PC-3 (cell line): ENCODE data around the gene PRB2. TPM values are rescaled to one million over a fixed set of nuclear protein-coding genes. Genes with fewer than 3 reads are reported as not detected.

ENCODE experiments used
- ATAC-seq: fragments of 200-7000 bp; cut with Tn5 transposase; 2 replicates; pipeline ENCODE4 v1.9.1; 2020; ENCODE audit warnings: mild to moderate bottlenecking, moderate library complexity
- BruUV-seq: library from RNA; stranded (reverse); fragments of 400-500 nt; replicated peaks from 2 replicates; lab custom pipeline; 2021; lab: Mats Ljungman, UMichigan
- CTCF ChIA-PET: fragments of 300-600 bp; sonication (Branson Sonifier 250); formaldehyde crosslinking; loops from one replicate; lab custom pipeline; 2022; ENCODE audit warnings: antibody characterized with exemption; lab: Charles Lee
- POLR2A ChIA-PET: fragments of 300-600 bp; sonication (Branson Sonifier 250); formaldehyde crosslinking; loops from one replicate; lab custom pipeline; 2022; ENCODE audit warnings: antibody characterized with exemption; ENCODE audit not compliant: unreplicated experiment; lab: Charles Lee
- DNase-seq: peaks from one replicate; pipeline ENCODE4 v3.0.0-alpha.2; 2015
- H2AFZ ChIP-seq: fragments of 300-600 bp; sonication (generic); 2 replicates; pipeline ENCODE4 v1.6.0; 2016; ENCODE audit warnings: antibody characterized with exemption, low read length
- H3F3A ChIP-seq: fragments of 300-600 bp; sonication (generic); one replicate; pipeline ENCODE4 v1.6.0; 2017; ENCODE audit warnings: antibody characterized with exemption, low read length, control low read depth, mild to moderate bottlenecking; ENCODE audit not compliant: unreplicated experiment
- H3K27ac ChIP-seq: fragments of 300-600 bp; sonication (generic); 2 replicates; pipeline ENCODE4 v1.5.1; 2016; ENCODE audit warnings: mild to moderate bottlenecking, low read length
- H3K27me3 ChIP-seq: fragments of 300-600 bp; sonication (generic); 2 replicates; pipeline ENCODE4 v1.6.1; 2016; ENCODE audit warnings: low read length, mixed read lengths
- H3K36me3 ChIP-seq: fragments of 300-600 bp; sonication (generic); 2 replicates; pipeline ENCODE4 v1.6.1; 2016; ENCODE audit warnings: low read depth, mixed run types, low read length, mixed read lengths
- H3K4me1 ChIP-seq: fragments of 300-600 bp; sonication (generic); 2 replicates; pipeline ENCODE4 v1.5.1; 2016; ENCODE audit warnings: low read length; ENCODE audit not compliant: insufficient read depth
- H3K4me2 ChIP-seq: fragments of 300-600 bp; sonication (generic); 2 replicates; pipeline ENCODE4 v1.6.0; 2016; ENCODE audit warnings: low read length
- H3K4me3 ChIP-seq: fragments of 300-600 bp; sonication (generic); 2 replicates; pipeline ENCODE4 v1.5.1; 2016; ENCODE audit warnings: mild to moderate bottlenecking, low read length, mixed read lengths
- H3K79me2 ChIP-seq: fragments of 300-600 bp; sonication (generic); 2 replicates; pipeline ENCODE4 v1.6.1; 2017; ENCODE audit warnings: low read length, mixed read lengths
- H3K9ac ChIP-seq: fragments of 300-600 bp; sonication (generic); 2 replicates; pipeline ENCODE4 v1.6.0; 2016; ENCODE audit warnings: mild to moderate bottlenecking, low read length
- H3K9me2 ChIP-seq: fragments of 300-600 bp; sonication (generic); replicated peaks from 2 replicates; pipeline ENCODE4 v1.6.1; 2016; ENCODE audit warnings: mixed run types, low read length, mixed read lengths
- H3K9me3 ChIP-seq: fragments of 300-600 bp; sonication (generic); 2 replicates; pipeline ENCODE4 v1.6.1; 2016; ENCODE audit warnings: low read length, mixed read lengths
- H4K20me1 ChIP-seq: fragments of 300-600 bp; sonication (generic); 2 replicates; pipeline ENCODE4 v1.6.1; 2016; ENCODE audit warnings: low read length, mixed read lengths
- EZH2 ChIP-seq: fragments of 300-600 bp; sonication (generic); IDR thresholded peaks from one replicate; pipeline ENCODE4 v1.6.1; 2017; ENCODE audit warnings: antibody characterized with exemption, mild to moderate bottlenecking, low read length; ENCODE audit not compliant: unreplicated experiment
- EZH2phosphoT487 ChIP-seq: fragments of 300-600 bp; sonication (generic); IDR thresholded peaks from 2 replicates; pipeline ENCODE4 v1.6.1; 2018; ENCODE audit warnings: mild to moderate bottlenecking, antibody characterized with exemption, low read length, borderline replicate concordance
- intact Hi-C: fragments of 100-400 bp; cut with micrococcal nuclease; formaldehyde crosslinking; loops from 2 replicates; pipeline ENCODE4 v1.9.0; 2023
- total RNA-seq: library from RNA; depleted of rRNA; stranded (reverse); fragments of >200 nt; gene quantifications from 2 replicates; pipeline ENCODE4 v1.2.3, GENCODE V29; 2014
- TF ChIP-seq, protein P1 (sequence below): fragments of 300-600 bp; sonication (generic); conservative IDR thresholded peaks from 2 replicates; pipeline ENCODE4 v1.5.1; 2017; ENCODE audit warnings: antibody characterized with exemption, low read depth, mild to moderate bottlenecking, low read length

The PRB2 gene
- total RNA-seq, 1 experiment from 2014 or later = not detected

DNA sequence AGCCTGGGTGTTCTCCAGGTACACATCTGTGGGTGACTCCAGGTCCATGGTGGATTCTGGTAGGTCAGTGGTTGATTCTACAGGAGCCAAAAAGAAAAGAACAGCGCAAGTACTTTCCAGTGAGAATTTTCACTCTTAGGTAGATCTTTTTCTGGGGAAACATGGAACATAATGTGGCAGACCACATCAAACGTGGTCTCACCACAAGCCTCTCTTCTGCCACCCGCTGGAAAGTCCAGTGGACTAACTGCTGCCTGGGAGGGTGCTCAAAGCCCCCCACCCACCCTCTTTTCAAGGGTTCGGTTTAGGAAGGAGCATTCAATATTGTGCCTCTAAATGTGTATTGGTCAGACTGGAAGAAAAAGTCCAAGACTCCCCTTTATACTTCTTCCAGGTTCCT is 36.1 kb upstream of the PRB2 start:
- Histone ChIP-seq H3K4me2 (no peak overlapping the region), H3K27ac (no peak overlapping the region), H3K4me1 (no peaks in the 10 kb centered on the region), H3K4me3 (no peak overlapping the region), H3K79me2 (no peaks in the 10 kb centered on the region), H3K27me3 (no peaks in the 10 kb centered on the region), H3K9me2 (no peaks in the 10 kb centered on the region), H4K20me1 (no peaks in the 10 kb centered on the region), H3K36me3 (no peaks in the 10 kb centered on the region), H3K9me3 (no peaks in the 10 kb centered on the region), H3K9ac (no peak overlapping the region), H3F3A (no peaks in the 10 kb centered on the region), H2AFZ (no peak overlapping the region)
- DNase-seq = no peak
- ChIA-PET POLR2A (no interaction called here), CTCF (no interaction called here)
- intact Hi-C loops = no loop called here
- no peak for ATAC-seq
- BruUV-seq = no TSS peak
- TF ChIP-seq, protein P1, sequence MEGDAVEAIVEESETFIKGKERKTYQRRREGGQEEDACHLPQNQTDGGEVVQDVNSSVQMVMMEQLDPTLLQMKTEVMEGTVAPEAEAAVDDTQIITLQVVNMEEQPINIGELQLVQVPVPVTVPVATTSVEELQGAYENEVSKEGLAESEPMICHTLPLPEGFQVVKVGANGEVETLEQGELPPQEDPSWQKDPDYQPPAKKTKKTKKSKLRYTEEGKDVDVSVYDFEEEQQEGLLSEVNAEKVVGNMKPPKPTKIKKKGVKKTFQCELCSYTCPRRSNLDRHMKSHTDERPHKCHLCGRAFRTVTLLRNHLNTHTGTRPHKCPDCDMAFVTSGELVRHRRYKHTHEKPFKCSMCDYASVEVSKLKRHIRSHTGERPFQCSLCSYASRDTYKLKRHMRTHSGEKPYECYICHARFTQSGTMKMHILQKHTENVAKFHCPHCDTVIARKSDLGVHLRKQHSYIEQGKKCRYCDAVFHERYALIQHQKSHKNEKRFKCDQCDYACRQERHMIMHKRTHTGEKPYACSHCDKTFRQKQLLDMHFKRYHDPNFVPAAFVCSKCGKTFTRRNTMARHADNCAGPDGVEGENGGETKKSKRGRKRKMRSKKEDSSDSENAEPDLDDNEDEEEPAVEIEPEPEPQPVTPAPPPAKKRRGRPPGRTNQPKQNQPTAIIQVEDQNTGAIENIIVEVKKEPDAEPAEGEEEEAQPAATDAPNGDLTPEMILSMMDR = no peak
- TF ChIP-seq EZH2 = no peak
- no peak for TF ChIP-seq EZH2phosphoT487

DNA sequence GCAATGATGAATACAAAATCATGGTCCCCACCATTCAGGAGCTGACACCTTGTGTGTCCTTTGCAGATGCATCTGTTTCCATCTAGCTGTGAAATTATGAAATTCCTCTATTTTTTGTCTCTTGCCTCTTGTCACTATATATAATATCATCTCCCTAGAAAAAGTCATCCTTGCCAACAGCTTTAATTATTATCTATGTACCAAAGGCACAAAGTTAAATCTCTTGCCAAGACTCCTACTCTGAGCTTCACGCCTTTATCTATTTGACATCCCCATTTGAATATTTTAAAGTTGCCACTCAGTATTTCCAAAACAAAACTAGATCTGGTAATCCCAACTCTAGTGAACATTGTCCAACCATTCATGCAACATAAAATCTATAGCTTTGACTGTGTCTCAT is 32.0 kb upstream of the PRB2 start:
- Histone ChIP-seq H3K4me1 (no peaks in the 10 kb centered on the region), H4K20me1 (no peaks in the 10 kb centered on the region), H3K27me3 (no peaks in the 10 kb centered on the region), H3K9me2 (no peaks in the 10 kb centered on the region), H3K9me3 (no peaks in the 10 kb centered on the region), H3K27ac (no peak overlapping the region), H3K79me2 (no peaks in the 10 kb centered on the region), H3F3A (no peaks in the 10 kb centered on the region), H3K36me3 (no peaks in the 10 kb centered on the region), H3K4me2 (no peak overlapping the region), H2AFZ (no peak overlapping the region), H3K9ac (no peak overlapping the region), H3K4me3 (no peak overlapping the region)
- intact Hi-C loops = no loop called here
- DNase-seq (no peak), ATAC-seq (no peak)
- TF ChIP-seq EZH2 (no peak), EZH2phosphoT487 (no peak)
- TF ChIP-seq, protein P1 = no peak
- ChIA-PET POLR2A (no interaction called here), CTCF (no interaction called here)
- BruUV-seq = no TSS peak

DNA sequence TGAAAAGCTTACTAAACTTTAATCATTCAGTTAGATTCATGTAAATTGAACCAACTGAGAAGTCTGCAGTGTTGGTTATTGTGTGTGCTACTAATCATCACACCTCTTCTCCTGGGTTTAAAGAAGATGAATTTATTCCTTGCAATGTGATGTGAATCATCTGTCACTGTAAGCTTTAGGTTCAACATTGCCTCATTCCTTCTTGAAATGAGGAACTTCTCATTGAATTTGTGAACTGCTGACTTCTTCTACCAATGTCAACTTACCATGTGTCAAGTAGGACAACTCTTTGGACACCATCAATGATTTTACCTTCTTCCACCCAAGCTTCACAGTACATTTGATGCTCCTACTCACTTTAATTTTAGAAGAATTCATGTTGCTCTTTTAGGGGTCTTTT is 17.4 kb upstream of the PRB2 start:
- H3K4me1 ChIP-seq = no peaks in the 10 kb centered on the region
- no TSS peak for BruUV-seq
- H4K20me1 ChIP-seq = no peaks in the 10 kb centered on the region
- H2AFZ ChIP-seq = no peak overlapping the region
- ATAC-seq (no peak), DNase-seq (no peak)
- no peaks in the 10 kb centered on the region for H3K36me3 ChIP-seq
- no peaks in the 10 kb centered on the region for H3K27me3 ChIP-seq
- no peak overlapping the region for H3K4me2 ChIP-seq
- no peaks in the 10 kb centered on the region for H3K9me2 ChIP-seq
- H3K9ac ChIP-seq = no peak overlapping the region
- H3K27ac ChIP-seq = no peak overlapping the region
- no peaks in the 10 kb centered on the region for H3K9me3 ChIP-seq
- H3F3A ChIP-seq = no peaks in the 10 kb centered on the region
- intact Hi-C loops = no loop called here
- ChIA-PET POLR2A (no interaction called here), CTCF (no interaction called here)
- no peaks in the 10 kb centered on the region for H3K79me2 ChIP-seq
- TF ChIP-seq, protein P1 = no peak
- TF ChIP-seq EZH2 (no peak), EZH2phosphoT487 (no peak)
- no peak overlapping the region for H3K4me3 ChIP-seq
